Sciatic nerve (tissue), 2 donors: ENCODE measurements around the gene PLEKHA5. TPM values are rescaled to one million over a fixed set of nuclear protein-coding genes. Genes with fewer than 3 reads are reported as not detected.

Source experiments
- ATAC-seq: fragments of 200-7000 bp; cut with Tn5 transposase; one replicate; pipeline ENCODE4 v1.9.1; 2020; ENCODE audit warnings: mild to moderate bottlenecking, moderate library complexity
- DNase-seq: peaks from one replicate; pipeline ENCODE4 v3.0.0-alpha.2; 2020; ENCODE audit warnings: low spot score
- intact Hi-C: fragments of 100-400 bp; cut with DNase I; formaldehyde crosslinking; loops from one replicate; pipeline ENCODE4 v1.14.2; 2022
- total RNA-seq: library from RNA; stranded (reverse); fragmentation: NEBNext Ultra II Directional; extraction: Animal tissue kit (Norgen Biotek cat#: 25700); gene quantifications from one replicate; pipeline ENCODE4 v1.2.1, GENCODE V29; 2021
- donor health status: DM: no; HTN: no; CAD: no.
- donor health status: DM: no; HTN: no; CAD: no.

The PLEKHA5 gene
- total RNA-seq, 1 donor from 2014 or later: 44.1 TPM

- intact Hi-C loops: no loop called here
- DNase-seq: no peak
- ATAC-seq: peak; percentile 57
Measured at GRCh38 chr12:19190292-19191031, 60.9 kb downstream of the PLEKHA5 start.

DNA sequence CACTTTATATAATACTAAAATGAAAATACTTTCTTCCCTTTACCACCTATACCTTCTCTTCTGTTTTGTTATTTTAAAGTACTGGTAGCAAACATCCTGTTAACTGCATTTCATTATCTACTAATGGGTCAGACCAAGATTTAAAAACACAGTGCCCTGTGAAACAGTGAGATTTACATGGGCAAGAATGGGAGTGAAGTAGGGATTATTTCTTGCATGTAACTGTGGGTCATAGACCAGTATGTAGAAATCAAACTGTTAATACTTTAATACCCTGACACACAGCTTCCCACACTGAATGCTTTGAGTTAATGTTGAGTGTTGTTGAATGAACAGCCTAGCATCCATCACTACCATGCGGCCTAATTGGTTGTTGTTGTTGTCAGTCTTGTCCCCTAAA lies 61.6 kb downstream of the PLEKHA5 start:
- ATAC-seq (no peak), DNase-seq (no peak)
- intact Hi-C loops: no loop called here

DNA sequence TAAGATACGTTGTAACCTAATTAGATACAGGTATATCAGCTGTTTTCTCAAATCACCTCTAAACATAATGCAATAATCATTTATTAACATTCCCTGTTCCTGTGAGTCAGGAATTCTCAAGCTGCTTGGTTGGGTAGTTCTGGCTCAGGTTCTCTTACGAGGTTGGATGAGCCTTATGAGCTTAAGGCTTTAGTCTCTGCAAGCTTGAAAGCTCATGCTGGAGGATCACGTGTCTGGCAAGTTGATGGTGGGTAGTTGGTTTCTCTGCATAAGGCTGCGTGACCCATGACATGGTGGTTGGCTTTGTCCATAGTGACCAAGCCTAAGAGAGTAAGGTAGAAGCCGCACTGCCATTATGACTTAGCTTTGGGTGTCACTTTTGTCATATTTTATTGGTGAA lies 62.0 kb downstream of the PLEKHA5 start:
- DNase-seq: no peak
- ATAC-seq: no peak
- intact Hi-C loops: no loop called here

GRCh38 chr12:19192710-19193109 lies 63.2 kb downstream of the PLEKHA5 start:
- intact Hi-C loops: no loop called here
- ATAC-seq (no peak), DNase-seq (no peak)

- ATAC-seq (no peak), DNase-seq (no peak)
- intact Hi-C loops: no loop called here
Measured at GRCh38 chr12:19194963-19195362, 65.4 kb downstream of the PLEKHA5 start.

- intact Hi-C loops: no loop called here
- no peak for ATAC-seq
- no peak for DNase-seq
Measured at GRCh38 chr12:19196959-19197630, 67.6 kb downstream of the PLEKHA5 start.

DNA sequence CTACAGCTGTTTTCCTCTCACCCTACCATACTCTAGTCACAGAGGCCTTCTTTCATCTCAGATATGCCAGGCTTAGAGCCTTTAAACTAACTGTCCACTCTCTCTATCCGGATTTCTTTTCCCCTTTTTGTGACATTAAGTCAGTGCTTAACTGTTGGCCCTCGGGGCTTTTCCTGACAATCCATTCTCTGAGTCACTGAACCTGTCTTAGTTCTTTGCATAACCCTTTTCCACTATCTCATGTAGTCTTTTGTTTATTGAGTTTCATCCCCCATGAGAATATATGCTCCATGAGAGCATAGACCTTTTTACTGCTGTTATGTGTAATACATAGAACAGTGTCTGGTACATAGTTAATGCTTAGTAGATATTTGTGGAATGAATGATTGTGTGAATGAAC lies 68.7 kb downstream of the PLEKHA5 start:
- ATAC-seq (no peak), DNase-seq (no peak)
- intact Hi-C loops: no loop called here

DNA sequence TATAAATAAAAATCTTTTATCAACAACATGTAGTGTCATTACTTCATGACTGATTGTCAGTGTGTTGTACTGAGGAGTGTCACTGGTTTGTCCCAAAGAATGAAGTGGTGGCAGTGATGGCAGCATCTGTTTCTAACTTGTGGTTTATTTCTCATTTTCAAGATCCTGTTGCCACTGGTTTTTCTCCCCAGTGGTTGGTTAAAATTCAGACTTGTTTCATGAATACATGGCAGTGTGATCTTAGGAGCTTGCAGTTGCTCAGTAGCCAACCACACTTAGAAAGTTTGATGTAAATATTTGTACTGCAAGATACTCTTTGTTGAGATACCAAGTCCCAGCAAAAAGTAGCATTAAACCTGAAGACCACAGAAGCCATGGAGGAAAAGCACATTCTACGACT lies 69.8 kb downstream of the PLEKHA5 start:
- DNase-seq (no peak), ATAC-seq (no peak)
- intact Hi-C loops: no loop called here

DNA sequence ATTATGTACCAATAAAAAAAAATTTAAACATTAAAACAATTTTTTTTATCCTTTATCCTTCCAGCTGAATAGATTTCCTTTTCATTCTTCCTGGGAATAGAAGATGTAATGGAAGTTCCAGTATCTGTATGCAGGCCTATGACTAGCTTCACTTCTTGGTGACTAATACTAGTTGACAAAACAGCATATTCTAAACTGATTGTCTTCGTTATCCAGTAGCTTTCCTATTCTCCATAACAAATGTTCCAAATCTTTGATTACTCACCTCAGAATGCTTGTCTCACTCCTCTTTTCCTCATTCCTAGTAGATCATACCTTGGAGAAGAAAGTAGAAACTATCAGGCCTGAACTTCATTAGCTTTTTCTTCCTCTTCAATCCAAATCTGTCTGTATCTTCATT lies 70.7 kb downstream of the PLEKHA5 start:
- ATAC-seq (no peak), DNase-seq (no peak)
- intact Hi-C loops: no loop called here

GRCh38 chr12:19201661-19202060 lies 72.1 kb downstream of the PLEKHA5 start:
- ATAC-seq (peak; percentile 52), DNase-seq (no peak)
- intact Hi-C loops: no loop called here

- intact Hi-C loops: no loop called here
- ATAC-seq: no peak
- no peak for DNase-seq
Measured at GRCh38 chr12:19203013-19203412, 73.5 kb downstream of the PLEKHA5 start.

DNA sequence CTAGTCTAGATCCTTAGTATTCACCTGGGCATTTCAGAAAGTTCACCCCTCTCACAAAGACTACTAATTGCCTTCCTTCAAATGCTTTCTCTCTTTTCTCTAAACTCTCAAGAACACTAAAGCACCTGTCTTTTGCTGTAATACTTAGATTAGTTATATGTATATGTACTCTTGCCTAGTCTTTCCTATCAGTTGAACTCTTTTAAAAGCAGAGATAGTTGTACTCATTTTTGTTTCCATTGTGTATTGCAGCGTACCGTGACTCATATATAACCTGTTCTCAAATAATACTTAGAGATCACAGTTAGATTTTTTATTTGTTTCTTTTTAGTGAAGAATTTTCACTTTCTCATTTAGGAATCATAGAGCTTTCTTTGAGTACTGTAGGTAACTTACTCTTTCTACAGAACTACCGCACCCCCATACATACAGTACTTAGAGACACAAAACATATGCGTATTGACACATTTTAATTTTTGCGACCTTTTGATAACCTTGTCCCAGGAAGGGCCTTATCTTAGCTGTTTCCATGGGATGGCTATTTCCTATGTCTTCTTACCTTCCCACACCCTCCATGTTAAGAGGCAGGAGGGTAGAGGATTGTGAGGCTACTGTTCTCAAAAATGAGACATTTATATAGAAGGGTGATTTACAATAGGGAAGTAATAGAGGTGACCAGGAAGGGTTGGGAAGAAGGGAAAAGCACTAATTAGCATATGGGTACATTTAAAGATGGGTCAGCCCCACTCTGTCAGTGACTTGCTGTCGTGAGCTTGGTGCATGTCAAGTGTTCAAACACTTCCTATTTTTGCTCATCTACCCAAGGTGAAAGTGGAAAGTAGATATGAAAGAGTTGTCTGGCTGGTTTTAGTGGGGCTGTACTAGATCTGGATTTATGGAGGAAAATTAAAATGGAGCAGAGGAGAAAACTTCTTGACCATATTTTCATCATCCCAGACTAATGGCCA lies 74.3 kb downstream of the PLEKHA5 start:
- DNase-seq (no peak), ATAC-seq (no peak)
- intact Hi-C loops: no loop called here

DNA sequence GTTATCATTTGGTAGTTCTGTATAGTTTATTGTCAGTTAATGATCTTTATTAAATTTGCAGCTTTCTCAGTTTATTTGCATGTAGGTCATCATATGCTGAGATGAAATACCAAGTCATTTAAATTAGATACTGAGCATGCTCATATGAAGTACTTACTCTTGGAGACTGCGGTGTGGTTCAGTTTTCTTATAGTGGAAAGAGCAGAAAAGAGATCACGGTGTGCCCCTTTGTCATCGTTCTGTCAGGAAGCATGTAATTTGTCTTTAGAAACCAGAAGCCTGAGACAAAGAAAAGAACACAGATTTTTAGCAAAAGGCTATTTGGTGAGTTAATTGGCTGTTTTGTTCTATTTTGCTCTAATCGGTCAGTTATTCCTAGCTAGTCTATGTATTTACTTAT lies 75.6 kb downstream of the PLEKHA5 start:
- intact Hi-C loops: no loop called here
- DNase-seq (no peak), ATAC-seq (no peak)

GRCh38 chr12:19206493-19207077 lies 77.1 kb downstream of the PLEKHA5 start:
- DNase-seq (no peak), ATAC-seq (no peak)
- intact Hi-C loops: no loop called here

DNA sequence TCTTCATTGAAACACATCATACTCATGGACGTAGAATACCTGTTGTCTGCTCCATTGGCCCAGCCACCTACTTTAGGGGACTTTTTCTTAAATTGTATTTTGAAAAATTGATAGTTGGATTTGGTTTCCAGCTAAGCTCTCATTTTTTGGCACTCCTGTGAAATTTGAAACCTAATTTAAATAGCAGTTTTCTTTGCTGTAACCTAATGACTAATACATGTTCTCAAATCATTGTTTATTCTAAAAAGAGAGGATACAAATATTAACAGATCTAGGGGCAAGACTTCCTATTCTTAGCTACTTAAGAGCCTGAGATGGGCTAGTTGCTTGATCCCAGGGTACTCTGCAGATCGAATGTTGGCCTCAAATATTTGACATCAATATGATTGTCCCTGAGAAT lies 78.9 kb downstream of the PLEKHA5 start:
- intact Hi-C loops: no loop called here
- ATAC-seq: no peak
- DNase-seq: no peak

- ATAC-seq (no peak), DNase-seq (no peak)
- intact Hi-C loops: no loop called here
Measured at GRCh38 chr12:19209661-19210060, 80.1 kb downstream of the PLEKHA5 start.

DNA sequence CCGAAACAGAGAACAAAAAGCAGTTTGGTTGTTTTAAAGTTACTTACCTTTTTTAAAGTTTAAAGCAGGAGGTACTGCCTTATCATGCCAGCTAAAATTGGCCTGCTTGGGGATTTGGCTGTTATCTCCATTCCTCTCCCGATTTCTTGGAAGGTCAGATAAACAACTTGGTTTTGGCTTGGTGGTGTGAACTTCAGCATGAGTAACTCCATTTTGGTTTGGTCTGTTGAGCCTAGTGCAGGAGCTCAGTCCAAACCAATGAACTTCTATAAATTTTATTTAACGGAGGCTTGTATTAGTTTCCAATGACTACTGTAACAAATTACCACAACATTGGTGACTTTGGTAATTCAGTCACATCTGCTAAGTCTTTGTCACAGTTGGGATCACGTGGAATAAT lies 82.3 kb downstream of the PLEKHA5 start:
- DNase-seq (no peak), ATAC-seq (no peak)
- intact Hi-C loops: no loop called here

- no peak for ATAC-seq
- DNase-seq: no peak
- intact Hi-C loops: no loop called here
Measured at GRCh38 chr12:19212245-19212644, 82.7 kb downstream of the PLEKHA5 start.

- no peak for DNase-seq
- intact Hi-C loops: no loop called here
- ATAC-seq: no peak
Measured at GRCh38 chr12:19214020-19214419, 84.5 kb downstream of the PLEKHA5 start.
